ENCODE measurements around the gene FUT7.
A peak's percentile ranks its signal among the peaks of the same experiment; 100 is the strongest.
"Not testable (repeated sequence)": the region's sequence is repeated elsewhere in the genome, so short reads cannot be mapped to it uniquely, and the experiment has no call there.

Gene FUT7

GRCh38 chr9:137033481-137033880 lies 1.6 kb upstream of the FUT7 start:
- not testable (repeated sequence) for DNase-seq (ENCODE audit: low read depth in 2 of 2)

- no peak for DNase-seq (ENCODE audit: low read depth in 2 of 2)
Observed at GRCh38 chr9:137032858-137033257, 970 bp upstream of the FUT7 start.

GRCh38 chr9:137030538-137031527 lies 1.1 kb downstream of the FUT7 start:
- DNase-seq (ENCODE audit: low read depth in 2 of 2): no peak

GRCh38 chr9:137030006-137030405 lies 1.9 kb downstream of the FUT7 start:
- no peak for DNase-seq (ENCODE audit: low read depth in 2 of 2)

GRCh38 chr9:137029058-137029936 lies 2.6 kb downstream of the FUT7 start:
- peak in 1 of 2 donors; percentile 50 for DNase-seq (ENCODE audit: low read depth in 2 of 2)

- peak in 1 of 2 donors; percentile 67 for DNase-seq (ENCODE audit: low read depth in 2 of 2)
Observed at GRCh38 chr9:137028263-137029057, 3.4 kb downstream of the FUT7 start.

- no peak for DNase-seq (ENCODE audit: low read depth in 2 of 2)
Observed at GRCh38 chr9:137027369-137028262, 4.3 kb downstream of the FUT7 start, which contains the start of gene ABCA2. TSS of gene ABCA2 (minus strand) at chr9:137028237. CDS start at chr9:137028140, 97 bp downstream.

GRCh38 chr9:137026828-137027227 lies 5.1 kb downstream of the FUT7 start:
- no peak for DNase-seq (ENCODE audit: low read depth in 2 of 2)

GRCh38 chr9:137026384-137026783 lies 5.5 kb downstream of the FUT7 start:
- no peak for DNase-seq (ENCODE audit: low read depth in 2 of 2)

- DNase-seq (ENCODE audit: low read depth in 2 of 2): no peak
Observed at GRCh38 chr9:137025517-137025966, 6.3 kb downstream of the FUT7 start.

- no peak for DNase-seq (ENCODE audit: low read depth in 2 of 2)
Observed at GRCh38 chr9:137023583-137023991, 8.3 kb downstream of the FUT7 start.

- no peak for DNase-seq (ENCODE audit: low read depth in 2 of 2)
Observed at GRCh38 chr9:137023157-137023556, 8.7 kb downstream of the FUT7 start.

GRCh38 chr9:137022662-137023008 lies 9.3 kb downstream of the FUT7 start:
- no peak for DNase-seq (ENCODE audit: low read depth in 2 of 2)

- DNase-seq (ENCODE audit: low read depth in 2 of 2): peak; percentile 59 to 64
Observed at GRCh38 chr9:137021979-137022661, 9.8 kb downstream of the FUT7 start.

GRCh38 chr9:137021568-137021978 lies 10.3 kb downstream of the FUT7 start:
- DNase-seq (ENCODE audit: low read depth in 2 of 2): no peak

GRCh38 chr9:137020771-137021567 lies 10.9 kb downstream of the FUT7 start:
- no peak for DNase-seq (ENCODE audit: low read depth in 2 of 2)

- no peak for DNase-seq (ENCODE audit: low read depth in 2 of 2)
Observed at GRCh38 chr9:137019891-137020683, 11.8 kb downstream of the FUT7 start.
